H1 (cell line): ENCODE results near the gene CALU. TPM values are rescaled to one million over a fixed set of nuclear protein-coding genes. Genes with fewer than 3 reads are reported as not detected.
A peak's percentile ranks its signal among the peaks of the same experiment; 100 is the strongest.

Source experiments
- BACH1 ChIP-seq: IDR thresholded peaks from 2 replicates; pipeline ENCODE4 v1.6.1; 2012; ENCODE audit warnings: low read length, improper control_type of control experiment
- HDAC6 ChIP-seq: IDR thresholded peaks from one replicate; pipeline ENCODE4 v1.7.1; 2012; ENCODE audit warnings: low read depth, mild to moderate bottlenecking, inconsistent platforms, low read length, moderate library complexity
- JUND ChIP-seq: IDR thresholded peaks from 2 replicates; pipeline ENCODE4 v1.6.1; 2011; ENCODE audit warnings: mild to moderate bottlenecking, improper control_type of control experiment, low read length
- POLR2A ChIP-seq, 2 experiments: IDR thresholded peaks; 1 replicate in 1 of 2; 2 replicates in 1 of 2; pipeline ENCODE4 v1.6.1; 2011; ENCODE audit warnings: low read depth in 2 of 2, low read length in 2 of 2, mild to moderate bottlenecking in 2 of 2; ENCODE audit errors: control extremely low read depth in 1 of 2
- RBBP5 ChIP-seq: IDR thresholded peaks from 2 replicates; pipeline ENCODE4 v1.7.1; 2012; ENCODE audit warnings: low read depth, mild to moderate bottlenecking, inconsistent platforms, low read length, moderate library complexity, borderline replicate concordance
- SP1 ChIP-seq: IDR thresholded peaks from 2 replicates; pipeline ENCODE4 v1.6.1; 2011; ENCODE audit warnings: low read depth, low read length
- YY1 ChIP-seq: IDR thresholded peaks from 2 replicates; pipeline ENCODE4 v1.6.1; 2011; ENCODE audit warnings: low read depth, mild to moderate bottlenecking, low read length
- polyA plus RNA-seq, 7 experiments: library from polyadenylated mRNA; depleted of rRNA in 3 of 7; stranded (reverse) in 5 of 7; unstranded in 2 of 7; fragments of >200 nt in 5 of 7; fragments of 200-250 nt in 2 of 7; gene quantifications; 1 replicate in 5 of 7; 2 replicates in 1 of 7; 4 replicates in 1 of 7; pipeline versions ENCODE4 v1.2.1 to v1.2.3, GENCODE V29; 2011 to 2013; ENCODE audit warnings: missing spikeins in 2 of 7, mixed read lengths in 2 of 7
- total RNA-seq: library from RNA; stranded (reverse); fragmentation: NEBNext Ultra II Directional; extraction: Animal tissue kit (Norgen Biotek cat#: 25700); gene quantifications from 2 replicates; pipeline ENCODE4 v1.2.1, GENCODE V29; 2021
- TF ChIP-seq, protein P1 (sequence below): fragments of 300-600 bp; sonication (generic); IDR thresholded peaks from 2 replicates; pipeline ENCODE4 v1.7.1; 2012; ENCODE audit warnings: low read length, moderate library complexity, mild to moderate bottlenecking, inconsistent platforms; ENCODE audit not compliant: insufficient replicate concordance
- TF ChIP-seq, protein P2 (sequence below): IDR thresholded peaks from 2 replicates; pipeline ENCODE4 v1.6.1; 2012; ENCODE audit warnings: inconsistent platforms

The CALU gene
- total and polyA plus RNA-seq, 2 of the 8 experiments (the other 6 are each of a cell fraction or from before 2014, with no cell fraction given): 67.2 to 170 TPM

DNA sequence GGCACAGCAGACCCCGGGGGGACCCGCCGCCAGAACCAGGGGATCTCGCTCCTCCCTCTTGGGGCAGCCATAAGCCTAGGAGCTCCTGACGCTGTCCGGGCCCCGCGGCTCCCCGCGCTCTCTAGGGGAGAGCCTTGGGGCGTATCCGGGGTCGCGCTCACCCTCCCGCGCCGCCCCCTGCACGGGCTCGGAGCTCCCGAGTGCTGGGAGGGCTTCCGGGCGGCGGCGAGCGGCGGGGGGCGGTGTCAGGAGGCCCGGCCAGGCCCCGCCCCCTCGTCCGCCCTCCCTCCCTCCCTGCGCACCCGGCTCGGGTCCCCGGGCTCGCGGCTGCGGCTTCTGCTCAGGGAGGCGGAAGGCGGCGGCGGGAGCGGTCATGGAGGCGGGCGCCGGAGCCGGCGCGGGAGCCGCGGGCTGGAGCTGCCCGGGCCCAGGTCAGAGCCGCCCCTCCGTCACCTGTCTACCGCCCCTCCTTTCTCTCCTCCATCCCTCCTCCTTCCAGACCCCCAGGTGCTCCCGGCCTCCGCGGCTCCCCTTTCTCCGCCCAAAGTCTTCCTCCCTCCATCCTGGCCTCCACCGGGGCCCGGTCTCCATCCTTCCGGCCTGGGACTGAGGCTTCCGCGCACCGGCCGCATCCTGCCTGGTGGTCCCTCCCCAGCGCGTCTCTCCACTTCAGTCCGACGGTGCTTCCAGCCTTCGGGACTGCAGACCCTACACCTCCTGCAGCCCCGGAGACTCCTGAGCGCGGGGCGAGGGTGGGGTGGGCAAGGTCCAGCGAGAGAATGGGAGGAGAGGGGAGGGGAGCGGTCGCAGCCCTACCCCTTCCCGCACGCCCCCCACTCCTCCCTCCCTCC is 52.2 kb downstream of the CALU start, which contains the start of gene CCDC136 (continued):
- TF ChIP-seq, protein P1, sequence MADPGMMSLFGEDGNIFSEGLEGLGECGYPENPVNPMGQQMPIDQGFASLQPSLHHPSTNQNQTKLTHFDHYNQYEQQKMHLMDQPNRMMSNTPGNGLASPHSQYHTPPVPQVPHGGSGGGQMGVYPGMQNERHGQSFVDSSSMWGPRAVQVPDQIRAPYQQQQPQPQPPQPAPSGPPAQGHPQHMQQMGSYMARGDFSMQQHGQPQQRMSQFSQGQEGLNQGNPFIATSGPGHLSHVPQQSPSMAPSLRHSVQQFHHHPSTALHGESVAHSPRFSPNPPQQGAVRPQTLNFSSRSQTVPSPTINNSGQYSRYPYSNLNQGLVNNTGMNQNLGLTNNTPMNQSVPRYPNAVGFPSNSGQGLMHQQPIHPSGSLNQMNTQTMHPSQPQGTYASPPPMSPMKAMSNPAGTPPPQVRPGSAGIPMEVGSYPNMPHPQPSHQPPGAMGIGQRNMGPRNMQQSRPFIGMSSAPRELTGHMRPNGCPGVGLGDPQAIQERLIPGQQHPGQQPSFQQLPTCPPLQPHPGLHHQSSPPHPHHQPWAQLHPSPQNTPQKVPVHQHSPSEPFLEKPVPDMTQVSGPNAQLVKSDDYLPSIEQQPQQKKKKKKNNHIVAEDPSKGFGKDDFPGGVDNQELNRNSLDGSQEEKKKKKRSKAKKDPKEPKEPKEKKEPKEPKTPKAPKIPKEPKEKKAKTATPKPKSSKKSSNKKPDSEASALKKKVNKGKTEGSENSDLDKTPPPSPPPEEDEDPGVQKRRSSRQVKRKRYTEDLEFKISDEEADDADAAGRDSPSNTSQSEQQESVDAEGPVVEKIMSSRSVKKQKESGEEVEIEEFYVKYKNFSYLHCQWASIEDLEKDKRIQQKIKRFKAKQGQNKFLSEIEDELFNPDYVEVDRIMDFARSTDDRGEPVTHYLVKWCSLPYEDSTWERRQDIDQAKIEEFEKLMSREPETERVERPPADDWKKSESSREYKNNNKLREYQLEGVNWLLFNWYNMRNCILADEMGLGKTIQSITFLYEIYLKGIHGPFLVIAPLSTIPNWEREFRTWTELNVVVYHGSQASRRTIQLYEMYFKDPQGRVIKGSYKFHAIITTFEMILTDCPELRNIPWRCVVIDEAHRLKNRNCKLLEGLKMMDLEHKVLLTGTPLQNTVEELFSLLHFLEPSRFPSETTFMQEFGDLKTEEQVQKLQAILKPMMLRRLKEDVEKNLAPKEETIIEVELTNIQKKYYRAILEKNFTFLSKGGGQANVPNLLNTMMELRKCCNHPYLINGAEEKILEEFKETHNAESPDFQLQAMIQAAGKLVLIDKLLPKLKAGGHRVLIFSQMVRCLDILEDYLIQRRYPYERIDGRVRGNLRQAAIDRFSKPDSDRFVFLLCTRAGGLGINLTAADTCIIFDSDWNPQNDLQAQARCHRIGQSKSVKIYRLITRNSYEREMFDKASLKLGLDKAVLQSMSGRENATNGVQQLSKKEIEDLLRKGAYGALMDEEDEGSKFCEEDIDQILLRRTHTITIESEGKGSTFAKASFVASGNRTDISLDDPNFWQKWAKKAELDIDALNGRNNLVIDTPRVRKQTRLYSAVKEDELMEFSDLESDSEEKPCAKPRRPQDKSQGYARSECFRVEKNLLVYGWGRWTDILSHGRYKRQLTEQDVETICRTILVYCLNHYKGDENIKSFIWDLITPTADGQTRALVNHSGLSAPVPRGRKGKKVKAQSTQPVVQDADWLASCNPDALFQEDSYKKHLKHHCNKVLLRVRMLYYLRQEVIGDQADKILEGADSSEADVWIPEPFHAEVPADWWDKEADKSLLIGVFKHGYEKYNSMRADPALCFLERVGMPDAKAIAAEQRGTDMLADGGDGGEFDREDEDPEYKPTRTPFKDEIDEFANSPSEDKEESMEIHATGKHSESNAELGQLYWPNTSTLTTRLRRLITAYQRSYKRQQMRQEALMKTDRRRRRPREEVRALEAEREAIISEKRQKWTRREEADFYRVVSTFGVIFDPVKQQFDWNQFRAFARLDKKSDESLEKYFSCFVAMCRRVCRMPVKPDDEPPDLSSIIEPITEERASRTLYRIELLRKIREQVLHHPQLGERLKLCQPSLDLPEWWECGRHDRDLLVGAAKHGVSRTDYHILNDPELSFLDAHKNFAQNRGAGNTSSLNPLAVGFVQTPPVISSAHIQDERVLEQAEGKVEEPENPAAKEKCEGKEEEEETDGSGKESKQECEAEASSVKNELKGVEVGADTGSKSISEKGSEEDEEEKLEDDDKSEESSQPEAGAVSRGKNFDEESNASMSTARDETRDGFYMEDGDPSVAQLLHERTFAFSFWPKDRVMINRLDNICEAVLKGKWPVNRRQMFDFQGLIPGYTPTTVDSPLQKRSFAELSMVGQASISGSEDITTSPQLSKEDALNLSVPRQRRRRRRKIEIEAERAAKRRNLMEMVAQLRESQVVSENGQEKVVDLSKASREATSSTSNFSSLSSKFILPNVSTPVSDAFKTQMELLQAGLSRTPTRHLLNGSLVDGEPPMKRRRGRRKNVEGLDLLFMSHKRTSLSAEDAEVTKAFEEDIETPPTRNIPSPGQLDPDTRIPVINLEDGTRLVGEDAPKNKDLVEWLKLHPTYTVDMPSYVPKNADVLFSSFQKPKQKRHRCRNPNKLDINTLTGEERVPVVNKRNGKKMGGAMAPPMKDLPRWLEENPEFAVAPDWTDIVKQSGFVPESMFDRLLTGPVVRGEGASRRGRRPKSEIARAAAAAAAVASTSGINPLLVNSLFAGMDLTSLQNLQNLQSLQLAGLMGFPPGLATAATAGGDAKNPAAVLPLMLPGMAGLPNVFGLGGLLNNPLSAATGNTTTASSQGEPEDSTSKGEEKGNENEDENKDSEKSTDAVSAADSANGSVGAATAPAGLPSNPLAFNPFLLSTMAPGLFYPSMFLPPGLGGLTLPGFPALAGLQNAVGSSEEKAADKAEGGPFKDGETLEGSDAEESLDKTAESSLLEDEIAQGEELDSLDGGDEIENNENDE: no peak
- TF ChIP-seq BACH1: no peak
- peak; percentile 62 for TF ChIP-seq RBBP5
- peak in 1 of 2 experiments; percentile 22; a peak in 1 of 3 replicates for TF ChIP-seq POLR2A (IDR thresholded peaks at IDR 0.05; ENCODE audit: control extremely low read depth in 1 of 2, low read depth in 2 of 2, low read length in 2 of 2)
- no peak for TF ChIP-seq SP1
- TF ChIP-seq JUND: no peak
- no peak for TF ChIP-seq HDAC6
- TF ChIP-seq YY1: peak; percentile 40; the same call in 1 of the 2 replicates
- TF ChIP-seq, protein P2, sequence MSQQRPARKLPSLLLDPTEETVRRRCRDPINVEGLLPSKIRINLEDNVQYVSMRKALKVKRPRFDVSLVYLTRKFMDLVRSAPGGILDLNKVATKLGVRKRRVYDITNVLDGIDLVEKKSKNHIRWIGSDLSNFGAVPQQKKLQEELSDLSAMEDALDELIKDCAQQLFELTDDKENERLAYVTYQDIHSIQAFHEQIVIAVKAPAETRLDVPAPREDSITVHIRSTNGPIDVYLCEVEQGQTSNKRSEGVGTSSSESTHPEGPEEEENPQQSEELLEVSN: no peak
